ENCODE results near the gene NKD1. TPM values are rescaled to one million over a fixed set of nuclear protein-coding genes. Genes with fewer than 3 reads are reported as not detected.
A peak's percentile ranks its signal among the peaks of the same experiment; 100 is the strongest.

NKD1 gene
- total RNA-seq, 2 experiments from 2014 or later: 0.67 to 1.6 TPM

- Mint-ChIP-seq H3K27ac (no peak overlapping the region), H3K36me3 (no peaks in the 10 kb centered on the region), H3K4me1 (ENCODE audit: low read depth) (peaks cover 17% of the 10 kb centered on the region), H3K4me3 (no peak overlapping the region), H3K27me3 (no peaks in the 10 kb centered on the region), H3K9me3 (no peaks in the 10 kb centered on the region)
- POLR2A ChIA-PET: no interaction called here
- DNase-seq: no peak
- intact Hi-C loops (cut with micrococcal nuclease): no loop called here
- CTCF ChIA-PET: no interaction called here
Observed at GRCh38 chr16:50619702-50620491, 71.7 kb downstream of the NKD1 start.

DNA sequence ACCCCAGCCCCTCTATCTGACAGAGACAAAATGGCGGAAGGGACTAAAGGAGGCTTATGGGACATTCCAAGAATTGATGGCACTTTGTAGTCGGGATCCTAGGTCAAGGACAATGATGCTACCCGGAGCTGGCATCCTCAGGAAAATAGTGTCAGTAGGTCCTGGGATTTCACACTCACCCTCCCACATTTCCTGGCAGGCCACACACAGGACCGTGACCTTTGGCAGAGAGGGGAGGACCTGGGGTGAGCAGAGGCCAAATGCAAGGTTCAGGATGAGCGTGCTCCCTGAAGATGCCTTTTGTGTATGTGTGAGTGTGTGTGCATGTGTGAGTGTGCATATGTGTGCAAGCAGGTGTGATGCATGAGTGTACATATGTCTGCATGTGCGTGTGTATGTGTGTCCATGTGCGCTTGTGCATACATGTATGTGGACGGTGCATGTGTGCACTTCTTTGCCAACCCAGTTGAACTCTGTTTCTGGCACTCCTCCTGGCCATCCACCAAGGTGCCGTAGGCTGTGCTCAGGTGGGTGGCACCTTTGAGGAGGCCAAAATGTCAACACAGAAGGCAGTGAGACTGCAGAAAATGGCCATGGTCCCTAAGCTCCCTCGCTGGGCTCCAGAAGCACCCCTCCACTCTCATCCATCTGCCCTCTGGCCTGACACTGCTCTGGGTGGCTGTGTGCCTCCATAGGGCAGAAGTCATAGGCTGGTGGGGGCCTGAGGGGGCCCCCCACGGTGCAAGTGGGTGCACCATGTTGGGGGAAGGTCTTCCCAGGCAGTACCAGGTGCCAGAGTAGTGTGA, 72.7 kb downstream of the NKD1 start:
- DNase-seq: no peak
- Mint-ChIP-seq H3K36me3 (no peaks in the 10 kb centered on the region), H3K4me3 (no peak overlapping the region), H3K27me3 (no peaks in the 10 kb centered on the region), H3K27ac (no peak overlapping the region), H3K9me3 (no peaks in the 10 kb centered on the region), H3K4me1 (ENCODE audit: low read depth) (peaks cover 17% of the 10 kb centered on the region)
- ChIA-PET CTCF (no interaction called here), POLR2A (no interaction called here)
- intact Hi-C loops (cut with micrococcal nuclease): no loop called here

- no peak for DNase-seq
- POLR2A ChIA-PET: no interaction called here
- Mint-ChIP-seq H3K4me3 (no peak overlapping the region), H3K36me3 (no peaks in the 10 kb centered on the region), H3K27me3 (no peaks in the 10 kb centered on the region), H3K27ac (no peak overlapping the region), H3K9me3 (no peaks in the 10 kb centered on the region), H3K4me1 (ENCODE audit: low read depth) (peaks cover 21% of the 10 kb centered on the region)
- intact Hi-C loops (cut with micrococcal nuclease): no loop called here
- CTCF ChIA-PET: no interaction called here
Observed at GRCh38 chr16:50621452-50621792, 73.2 kb downstream of the NKD1 start.

- peaks cover 26% of the 10 kb centered on the region for H3K4me1 Mint-ChIP-seq (ENCODE audit: low read depth)
- H3K27me3 Mint-ChIP-seq: no peaks in the 10 kb centered on the region
- no peak overlapping the region for H3K4me3 Mint-ChIP-seq
- ChIA-PET CTCF (no interaction called here), POLR2A (no interaction called here)
- no peaks in the 10 kb centered on the region for H3K36me3 Mint-ChIP-seq
- no peak for DNase-seq
- intact Hi-C loops (cut with micrococcal nuclease): no loop called here
- H3K9me3 Mint-ChIP-seq: no peaks in the 10 kb centered on the region
- no peak overlapping the region for H3K27ac Mint-ChIP-seq
Observed at GRCh38 chr16:50622029-50622428, 73.8 kb downstream of the NKD1 start.

DNA sequence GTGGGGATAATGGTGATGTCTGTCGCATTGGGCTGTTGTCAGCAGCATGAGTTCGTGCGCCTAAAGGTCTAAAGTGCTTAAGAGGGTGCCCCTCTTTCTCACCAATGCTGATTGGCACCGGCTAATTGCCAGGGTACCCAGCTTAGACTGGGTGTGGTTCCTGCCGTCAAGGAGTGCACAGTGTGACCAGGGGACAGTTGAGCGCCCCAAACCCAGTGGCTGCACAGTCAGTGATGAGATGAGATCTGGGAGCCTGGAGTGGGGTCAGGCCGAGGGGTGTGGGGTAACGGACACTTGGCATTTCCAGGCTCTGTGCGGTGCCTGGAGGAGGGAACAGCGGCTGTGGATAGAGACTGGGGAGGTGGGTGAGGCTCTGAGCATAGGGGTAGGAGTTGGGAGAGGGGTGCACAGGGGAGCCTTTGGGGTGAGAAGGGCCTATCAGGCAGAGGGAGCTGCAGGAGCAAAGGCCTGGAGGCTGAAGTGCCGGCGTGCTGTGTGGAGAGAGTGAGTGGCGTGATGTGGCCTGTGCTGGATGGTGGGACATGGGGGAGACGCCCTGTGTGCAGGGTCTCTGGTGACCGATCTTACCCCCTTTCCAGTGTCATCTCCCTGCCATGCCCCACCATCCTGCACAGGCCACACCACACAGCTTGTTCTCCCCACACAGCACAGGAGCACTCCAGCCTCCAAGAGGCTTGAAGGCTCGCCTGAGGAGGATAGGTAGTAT, 74.6 kb downstream of the NKD1 start:
- no peak overlapping the region for H3K27ac Mint-ChIP-seq
- H3K27me3 Mint-ChIP-seq: no peaks in the 10 kb centered on the region
- POLR2A ChIA-PET: no interaction called here
- intact Hi-C loops (cut with micrococcal nuclease): no loop called here
- H3K36me3 Mint-ChIP-seq: no peaks in the 10 kb centered on the region
- H3K4me3 Mint-ChIP-seq: no peak overlapping the region
- CTCF ChIA-PET: no interaction called here
- H3K9me3 Mint-ChIP-seq: no peaks in the 10 kb centered on the region
- no peak for DNase-seq
- H3K4me1 Mint-ChIP-seq (ENCODE audit: low read depth): peaks cover 31% of the 10 kb centered on the region

GRCh38 chr16:50624449-50624970, 76.3 kb downstream of the NKD1 start:
- no peaks in the 10 kb centered on the region for H3K36me3 Mint-ChIP-seq
- H3K4me3 Mint-ChIP-seq: no peak overlapping the region
- no peak for DNase-seq
- CTCF ChIA-PET: interaction anchor here (0.5 to 1.1 kb wide), 2 partner anchors 41 to 182 kb away, joined by 3 read pairs; no protein-coding TSS in a partner anchor
- no peaks in the 10 kb centered on the region for H3K27me3 Mint-ChIP-seq
- no peaks in the 10 kb centered on the region for H3K9me3 Mint-ChIP-seq
- peaks cover 31% of the 10 kb centered on the region for H3K4me1 Mint-ChIP-seq (ENCODE audit: low read depth)
- no peak overlapping the region for H3K27ac Mint-ChIP-seq
- POLR2A ChIA-PET: no interaction called here
- intact Hi-C loops (cut with micrococcal nuclease): no loop called here

DNA sequence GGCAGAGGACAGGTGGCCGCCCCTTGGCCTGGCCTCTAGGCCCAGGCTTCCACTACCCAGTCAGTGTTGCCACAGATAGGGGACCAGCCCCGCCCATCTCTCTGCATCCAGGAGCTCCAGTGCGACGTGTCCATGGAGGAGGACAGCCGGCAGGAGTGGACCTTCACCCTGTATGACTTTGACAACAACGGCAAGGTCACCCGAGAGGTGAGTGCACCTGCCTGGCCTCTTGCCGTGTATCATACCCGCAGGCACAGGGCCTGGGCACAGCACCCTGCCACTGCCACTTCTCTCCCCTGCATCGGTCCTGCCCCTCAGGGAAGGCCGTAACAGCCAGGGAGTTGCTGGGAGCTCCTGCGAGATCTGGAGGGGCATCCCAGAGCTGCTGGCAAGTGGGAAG, 77.2 kb downstream of the NKD1 start:
- DNase-seq: no peak
- peaks cover 31% of the 10 kb centered on the region for H3K4me1 Mint-ChIP-seq (ENCODE audit: low read depth)
- no peaks in the 10 kb centered on the region for H3K36me3 Mint-ChIP-seq
- no peak overlapping the region for H3K4me3 Mint-ChIP-seq
- H3K27me3 Mint-ChIP-seq: no peaks in the 10 kb centered on the region
- H3K9me3 Mint-ChIP-seq: no peaks in the 10 kb centered on the region
- intact Hi-C loops (cut with micrococcal nuclease): loop anchor here (5.0 kb wide), 2 partner anchors 38 to 253 kb away; no protein-coding TSS in a partner anchor
- H3K27ac Mint-ChIP-seq: no peak overlapping the region
- ChIA-PET POLR2A (no interaction called here), CTCF (interaction anchor here (2.4 kb wide), 1 partner anchor 181 kb away, joined by 8 read pairs; no protein-coding TSS in a partner anchor)

DNA sequence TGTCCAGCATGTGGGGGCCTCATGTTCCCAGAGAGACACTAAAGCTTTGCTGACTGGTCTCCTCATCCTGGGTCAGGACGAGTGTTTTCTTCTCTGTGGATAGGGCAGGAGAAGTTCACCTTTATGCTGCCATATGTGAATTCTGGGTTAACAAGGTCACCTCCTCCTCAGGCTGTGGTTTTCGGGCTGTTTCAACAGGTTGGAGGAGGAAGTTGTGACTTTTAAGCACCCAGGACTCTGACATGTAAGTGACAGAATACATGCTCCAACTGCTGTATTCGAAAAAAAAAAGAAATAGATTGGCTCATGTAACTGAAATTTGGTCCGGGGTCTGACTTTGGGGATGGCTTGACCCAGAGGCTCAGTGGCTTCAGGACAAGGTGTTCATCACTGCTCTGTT, 78.7 kb downstream of the NKD1 start:
- no peak overlapping the region for H3K4me3 Mint-ChIP-seq
- ChIA-PET CTCF (interaction anchor here (0.7 to 2.4 kb wide), 8 partner anchors 10 to 180 kb away, joined by 3 to 9 read pairs (median 4); partner anchors contain the start of gene NKD1), POLR2A (no interaction called here)
- no peak for DNase-seq
- H3K9me3 Mint-ChIP-seq: no peaks in the 10 kb centered on the region
- no peak overlapping the region for H3K27ac Mint-ChIP-seq
- peaks cover 31% of the 10 kb centered on the region for H3K4me1 Mint-ChIP-seq (ENCODE audit: low read depth)
- H3K27me3 Mint-ChIP-seq: no peaks in the 10 kb centered on the region
- no peaks in the 10 kb centered on the region for H3K36me3 Mint-ChIP-seq
- intact Hi-C loops (cut with micrococcal nuclease): loop anchor here (5.0 kb wide), 2 partner anchors 40 to 255 kb away; no protein-coding TSS in a partner anchor

GRCh38 chr16:50627419-50627818, 79.2 kb downstream of the NKD1 start:
- CTCF ChIA-PET: interaction anchor here (0.6 to 2.4 kb wide), 9 partner anchors 10 to 179 kb away, joined by 3 to 9 read pairs (median 3); partner anchors contain the start of gene NKD1
- no peak overlapping the region for H3K27ac Mint-ChIP-seq
- no peaks in the 10 kb centered on the region for H3K36me3 Mint-ChIP-seq
- no peak overlapping the region for H3K4me3 Mint-ChIP-seq
- H3K4me1 Mint-ChIP-seq (ENCODE audit: low read depth): peaks cover 31% of the 10 kb centered on the region
- intact Hi-C loops (cut with micrococcal nuclease): loop anchor here (5.0 kb wide), 2 partner anchors 40 to 255 kb away; no protein-coding TSS in a partner anchor
- POLR2A ChIA-PET: no interaction called here
- peak; percentile 62 for DNase-seq
- H3K27me3 Mint-ChIP-seq: no peaks in the 10 kb centered on the region
- no peaks in the 10 kb centered on the region for H3K9me3 Mint-ChIP-seq

- Mint-ChIP-seq H3K4me1 (ENCODE audit: low read depth) (peaks cover 29% of the 10 kb centered on the region), H3K4me3 (no peak overlapping the region), H3K9me3 (no peaks in the 10 kb centered on the region), H3K36me3 (no peaks in the 10 kb centered on the region), H3K27me3 (no peaks in the 10 kb centered on the region), H3K27ac (no peak overlapping the region)
- POLR2A ChIA-PET: no interaction called here
- intact Hi-C loops (cut with micrococcal nuclease): loop anchor here (5.0 kb wide), 2 partner anchors 41 to 256 kb away; no protein-coding TSS in a partner anchor
- no peak for DNase-seq
- CTCF ChIA-PET: interaction anchor here (0.6 to 1.8 kb wide), 7 partner anchors 17 to 130 kb away, joined by 3 to 9 read pairs (median 4); partner anchors contain the start of gene NKD1
Observed at GRCh38 chr16:50628156-50628802, 80.1 kb downstream of the NKD1 start.

DNA sequence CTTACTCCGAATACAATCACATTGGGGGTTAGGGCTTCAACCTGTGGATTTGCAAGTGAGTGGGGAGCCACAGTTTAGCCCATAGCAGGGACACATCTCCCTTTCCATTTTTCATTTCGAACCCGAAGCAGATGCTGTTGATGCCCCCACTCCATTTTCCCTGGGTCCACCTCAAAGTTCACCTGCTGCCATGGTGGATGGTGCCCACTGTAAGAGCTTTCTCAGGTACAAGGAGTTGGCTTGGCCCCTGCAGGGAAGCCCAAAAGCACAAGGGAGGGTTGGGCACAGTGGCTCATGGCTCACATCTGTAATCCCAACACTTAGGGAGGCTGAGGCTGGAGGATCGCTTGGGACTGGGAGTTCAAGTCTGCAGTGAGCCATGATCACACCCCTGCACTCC, 81.1 kb downstream of the NKD1 start:
- intact Hi-C loops (cut with micrococcal nuclease): loop anchor here (5.0 kb wide), 2 partner anchors 42 to 257 kb away; no protein-coding TSS in a partner anchor
- DNase-seq: no peak
- H3K9me3 Mint-ChIP-seq: no peaks in the 10 kb centered on the region
- ChIA-PET CTCF (interaction anchor here (0.7 to 1.6 kb wide), 3 partner anchors 36 to 315 kb away, joined by 3 to 5 read pairs (median 4); no protein-coding TSS in a partner anchor), POLR2A (interaction anchor here (0.6 kb wide), 1 partner anchor 411 kb away, joined by 3 read pairs; no protein-coding TSS in a partner anchor)
- H3K27ac Mint-ChIP-seq: no peak overlapping the region
- H3K4me1 Mint-ChIP-seq (ENCODE audit: low read depth): peaks cover 19% of the 10 kb centered on the region
- no peaks in the 10 kb centered on the region for H3K27me3 Mint-ChIP-seq
- no peaks in the 10 kb centered on the region for H3K36me3 Mint-ChIP-seq
- H3K4me3 Mint-ChIP-seq: no peak overlapping the region
